ENCODE results near the gene ERCC6L2.

- no peak for TF ChIP-seq CTCF (IDR thresholded peaks at IDR 0.05 in 2 of 3, conservative IDR thresholded peaks at IDR 0.05 in 1 of 3; ENCODE audit: borderline replicate concordance in 1 of 3, insufficient read depth in 1 of 3, low read depth in 2 of 3, low read length in 2 of 3)
- no peak for TF ChIP-seq POLR2A (IDR thresholded peaks at IDR 0.05; ENCODE audit: borderline replicate concordance, extremely low read depth, insufficient read depth, insufficient read length)
- no peak for TF ChIP-seq EZH2phosphoT487 (IDR thresholded peaks at IDR 0.05; ENCODE audit: borderline replicate concordance)
- no peak for TF ChIP-seq POLR2AphosphoS5 (IDR thresholded peaks at IDR 0.05; ENCODE audit: low read depth, low read length)
- TF ChIP-seq RAD21 (IDR thresholded peaks at IDR 0.05; ENCODE audit: low read depth), result no peak
- no peak for TF ChIP-seq ELF1 (IDR thresholded peaks at IDR 0.05; ENCODE audit: borderline replicate concordance, low read depth)
- no peak for TF ChIP-seq REST (IDR thresholded peaks at IDR 0.05; ENCODE audit: low read depth)
- TF ChIP-seq YY1 (IDR thresholded peaks at IDR 0.05; ENCODE audit: extremely low read depth, insufficient replicate concordance, low read depth, low read length), result no peak
- TF ChIP-seq, protein P1, sequence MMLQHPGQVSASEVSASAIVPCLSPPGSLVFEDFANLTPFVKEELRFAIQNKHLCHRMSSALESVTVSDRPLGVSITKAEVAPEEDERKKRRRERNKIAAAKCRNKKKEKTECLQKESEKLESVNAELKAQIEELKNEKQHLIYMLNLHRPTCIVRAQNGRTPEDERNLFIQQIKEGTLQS (IDR thresholded peaks at IDR 0.05), result no peak
- no peak for TF ChIP-seq TCF7L2 (IDR thresholded peaks at IDR 0.05; ENCODE audit: borderline replicate concordance, extremely low read depth, insufficient read depth, insufficient read length)
- no peak for TF ChIP-seq EZH2 (IDR thresholded peaks at IDR 0.05)
- no peak for TF ChIP-seq EGR1 (IDR thresholded peaks at IDR 0.05; ENCODE audit: low read depth)
These were observed 40.1 kb upstream of the ERCC6L2 start for GRCh38 chr9:95835393-95835792.
